Astrocyte (in vitro differentiated cells and primary cell): ENCODE measurements around the gene PCDHA5. TPM values are rescaled to one million over a fixed set of nuclear protein-coding genes. Genes with fewer than 3 reads are reported as not detected.
A peak's percentile ranks its signal among the peaks of the same experiment; 100 is the strongest.
"Not testable (repeated sequence)": the region's sequence is repeated elsewhere in the genome, so short reads cannot be mapped to it uniquely, and the experiment has no call there.

Source experiments
- DNase-seq: peaks from one replicate; pipeline ENCODE4 v3.0.0-alpha.2; 2010; ENCODE audit warnings: low read depth
- FAIRE-seq: peaks from 2 replicates; lab custom pipeline; 2011; peaks lifted over from hg19 to GRCh38; lab: Jason Lieb, UNC
- H2AFZ ChIP-seq: 2 replicates; pipeline ENCODE4 v1.6.0; 2012; ENCODE audit warnings: low read depth, low read length, inconsistent platforms
- H3K27ac ChIP-seq: 2 replicates; pipeline ENCODE4 v1.5.1; 2011; ENCODE audit warnings: low read depth, low read length, inconsistent platforms
- H3K27me3 ChIP-seq: 2 replicates; pipeline ENCODE4 v1.6.0; 2011; ENCODE audit warnings: low read length, inconsistent platforms; ENCODE audit not compliant: insufficient read depth
- H3K36me3 ChIP-seq: 2 replicates; pipeline ENCODE4 v1.5.1; 2011; ENCODE audit warnings: low read length, inconsistent platforms; ENCODE audit not compliant: insufficient read depth
- H3K4me1 ChIP-seq: 2 replicates; pipeline ENCODE4 v1.5.1; 2011; ENCODE audit warnings: low read length, inconsistent platforms; ENCODE audit not compliant: insufficient read depth
- H3K4me2 ChIP-seq: 2 replicates; pipeline ENCODE4 v1.6.0; 2012; ENCODE audit warnings: low read length, inconsistent platforms
- H3K4me3 ChIP-seq: 2 replicates; pipeline ENCODE4 v1.5.1; 2011; ENCODE audit warnings: low read depth, mild to moderate bottlenecking, low read length, inconsistent platforms; ENCODE audit not compliant: insufficient read depth
- H3K79me2 ChIP-seq: 2 replicates; pipeline ENCODE4 v1.6.0; 2012; ENCODE audit warnings: mild to moderate bottlenecking, low read length, inconsistent platforms; ENCODE audit not compliant: insufficient read depth
- H3K9ac ChIP-seq: 2 replicates; pipeline ENCODE4 v1.6.0; 2012; ENCODE audit warnings: mild to moderate bottlenecking, low read length, inconsistent platforms
- H3K9me3 ChIP-seq: 2 replicates; pipeline ENCODE4 v1.5.1; 2012; ENCODE audit warnings: low read depth, mild to moderate bottlenecking, low read length, inconsistent platforms; ENCODE audit not compliant: insufficient read depth
- H4K20me1 ChIP-seq: 2 replicates; pipeline ENCODE4 v1.6.0; 2012; ENCODE audit warnings: low read length, inconsistent platforms; ENCODE audit not compliant: insufficient read depth
- H3K27ac Mint-ChIP-seq: one replicate; pipeline ENCODE4 v1.8.0; 2021; ENCODE audit warnings: mild to moderate bottlenecking, mixed read lengths; ENCODE audit not compliant: unreplicated experiment
- H3K27me3 Mint-ChIP-seq: one replicate; pipeline ENCODE4 v1.8.0; 2021; ENCODE audit warnings: low read depth, mixed read lengths; ENCODE audit not compliant: unreplicated experiment
- H3K36me3 Mint-ChIP-seq: one replicate; pipeline ENCODE4 v1.8.0; 2021; ENCODE audit warnings: low read depth, mixed read lengths; ENCODE audit not compliant: unreplicated experiment
- H3K4me1 Mint-ChIP-seq: one replicate; pipeline ENCODE4 v1.8.0; 2021; ENCODE audit warnings: low read depth, mixed read lengths; ENCODE audit not compliant: unreplicated experiment
- H3K4me3 Mint-ChIP-seq: one replicate; pipeline ENCODE4 v1.8.0; 2021; ENCODE audit warnings: mild to moderate bottlenecking, moderate library complexity, mixed read lengths; ENCODE audit not compliant: unreplicated experiment
- H3K9me3 Mint-ChIP-seq: one replicate; pipeline ENCODE4 v1.8.0; 2021; ENCODE audit warnings: mild to moderate bottlenecking, mixed read lengths; ENCODE audit not compliant: unreplicated experiment
- EZH2 ChIP-seq: IDR thresholded peaks from 2 replicates; pipeline ENCODE4 v1.6.1; 2012; ENCODE audit warnings: mild to moderate bottlenecking, low read length, inconsistent platforms; ENCODE audit not compliant: insufficient read depth
- total RNA-seq: library from RNA; stranded (reverse); gene quantifications from 2 replicates; pipeline ENCODE4 v1.2.1, GENCODE V29; 2021
- TF ChIP-seq, protein P1 (sequence below): IDR thresholded peaks from 2 replicates; pipeline ENCODE4 v1.5.1; 2011; ENCODE audit warnings: low read depth, mild to moderate bottlenecking, inconsistent platforms, low read length, moderate library complexity; ENCODE audit not compliant: insufficient read depth

The PCDHA5 gene
- total RNA-seq, 1 donor from 2014 or later: 1.7 TPM

DNA sequence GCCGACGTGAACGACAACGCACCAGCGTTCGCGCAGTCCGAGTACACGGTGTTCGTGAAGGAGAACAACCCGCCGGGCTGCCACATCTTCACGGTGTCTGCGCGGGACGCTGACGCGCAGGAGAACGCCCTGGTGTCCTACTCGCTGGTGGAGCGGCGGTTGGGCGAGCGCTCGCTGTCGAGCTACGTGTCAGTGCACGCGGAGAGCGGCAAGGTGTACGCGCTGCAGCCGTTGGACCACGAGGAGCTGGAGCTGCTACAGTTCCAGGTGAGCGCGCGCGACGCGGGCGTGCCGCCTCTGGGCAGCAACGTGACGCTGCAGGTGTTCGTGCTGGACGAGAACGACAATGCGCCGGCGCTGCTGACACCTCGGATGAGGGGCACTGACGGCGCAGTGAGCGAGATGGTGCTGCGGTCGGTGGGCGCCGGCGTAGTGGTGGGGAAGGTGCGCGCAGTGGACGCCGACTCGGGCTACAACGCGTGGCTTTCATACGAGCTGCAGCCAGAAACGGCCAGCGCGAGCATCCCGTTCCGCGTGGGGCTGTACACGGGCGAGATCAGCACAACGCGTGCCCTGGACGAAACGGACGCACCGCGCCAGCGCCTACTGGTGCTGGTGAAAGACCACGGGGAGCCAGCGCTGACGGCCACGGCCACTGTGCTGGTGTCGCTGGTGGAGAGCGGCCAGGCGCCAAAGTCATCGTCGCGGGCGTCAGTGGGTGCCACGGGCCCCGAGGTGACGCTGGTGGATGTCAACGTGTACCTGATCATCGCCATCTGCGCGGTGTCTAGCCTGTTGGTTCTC lies 28.6 kb downstream of the PCDHA5 start:
- not testable (repeated sequence) for H3K4me3 ChIP-seq, FAIRE-seq, H3K79me2 ChIP-seq, H3K27ac Mint-ChIP-seq, H3K27ac ChIP-seq, H2AFZ ChIP-seq, H3K4me3 Mint-ChIP-seq, H3K4me1 Mint-ChIP-seq, H3K36me3 ChIP-seq, H3K27me3 Mint-ChIP-seq, H3K9me3 ChIP-seq, H3K9me3 Mint-ChIP-seq, H3K4me2 ChIP-seq, H3K27me3 ChIP-seq, H3K4me1 ChIP-seq, DNase-seq, H3K36me3 Mint-ChIP-seq, H4K20me1 ChIP-seq, H3K9ac ChIP-seq

DNA sequence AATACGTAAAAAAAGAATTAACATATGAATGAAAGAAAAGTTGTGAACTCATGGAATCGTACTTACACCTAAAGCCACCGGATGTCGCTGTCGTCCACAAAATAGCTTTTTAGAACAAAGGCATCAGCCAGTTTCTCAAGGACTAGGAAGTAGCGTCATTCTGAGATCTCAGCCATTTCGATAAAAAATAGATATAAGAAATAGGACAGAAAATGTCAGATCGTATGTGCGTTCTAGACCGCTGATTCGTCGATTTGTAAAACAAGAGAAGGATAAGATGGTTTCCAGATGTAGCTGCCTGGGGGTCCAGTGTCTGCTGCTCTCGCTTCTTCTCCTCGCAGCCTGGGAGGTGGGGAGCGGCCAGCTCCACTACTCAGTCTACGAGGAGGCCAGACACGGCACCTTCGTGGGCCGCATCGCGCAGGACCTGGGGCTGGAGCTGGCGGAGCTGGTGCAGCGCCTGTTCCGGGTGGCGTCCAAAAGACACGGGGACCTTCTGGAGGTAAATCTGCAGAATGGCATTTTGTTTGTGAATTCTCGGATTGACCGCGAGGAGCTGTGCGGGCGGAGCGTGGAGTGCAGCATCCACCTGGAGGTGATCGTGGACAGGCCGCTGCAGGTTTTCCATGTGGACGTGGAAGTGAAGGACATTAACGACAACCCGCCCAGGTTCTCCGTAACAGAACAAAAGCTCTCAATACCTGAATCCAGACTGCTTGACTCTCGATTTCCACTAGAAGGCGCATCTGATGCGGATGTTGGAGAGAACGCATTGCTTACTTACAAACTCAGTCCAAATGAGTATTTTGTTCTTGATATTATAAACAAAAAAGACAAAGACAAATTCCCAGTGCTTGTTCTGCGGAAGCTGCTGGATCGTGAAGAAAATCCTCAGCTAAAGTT lies 34.6 kb downstream of the PCDHA5 start, which contains the start of gene PCDHA10:
PCDHA10 (plus strand) TSS at position 126 of the 903 bp plus-strand sequence; CDS start at position 278, 152 bp downstream.
- H3K9me3 Mint-ChIP-seq: peaks cover 6% of the 10 kb centered on the region
- Histone ChIP-seq H3K4me3 (no peak within 1 kb of the TSS), H3K9ac (no peak within 1 kb of the TSS), H3K9me3 (peaks cover 19% of the 10 kb centered on the region), H2AFZ (no peak within 1 kb of the TSS), H3K79me2 (no peaks in the 10 kb centered on the region), H3K36me3 (no peaks in the 10 kb centered on the region), H3K27ac (no peak within 1 kb of the TSS), H4K20me1 (no peaks in the 10 kb centered on the region), H3K27me3 (no peaks in the 10 kb centered on the region), H3K4me1 (no peaks in the 10 kb centered on the region), H3K4me2 (no peak within 1 kb of the TSS)
- H3K27me3 Mint-ChIP-seq: no peaks in the 10 kb centered on the region
- DNase-seq (no peak), FAIRE-seq (no peak)
- TF ChIP-seq, protein P1, sequence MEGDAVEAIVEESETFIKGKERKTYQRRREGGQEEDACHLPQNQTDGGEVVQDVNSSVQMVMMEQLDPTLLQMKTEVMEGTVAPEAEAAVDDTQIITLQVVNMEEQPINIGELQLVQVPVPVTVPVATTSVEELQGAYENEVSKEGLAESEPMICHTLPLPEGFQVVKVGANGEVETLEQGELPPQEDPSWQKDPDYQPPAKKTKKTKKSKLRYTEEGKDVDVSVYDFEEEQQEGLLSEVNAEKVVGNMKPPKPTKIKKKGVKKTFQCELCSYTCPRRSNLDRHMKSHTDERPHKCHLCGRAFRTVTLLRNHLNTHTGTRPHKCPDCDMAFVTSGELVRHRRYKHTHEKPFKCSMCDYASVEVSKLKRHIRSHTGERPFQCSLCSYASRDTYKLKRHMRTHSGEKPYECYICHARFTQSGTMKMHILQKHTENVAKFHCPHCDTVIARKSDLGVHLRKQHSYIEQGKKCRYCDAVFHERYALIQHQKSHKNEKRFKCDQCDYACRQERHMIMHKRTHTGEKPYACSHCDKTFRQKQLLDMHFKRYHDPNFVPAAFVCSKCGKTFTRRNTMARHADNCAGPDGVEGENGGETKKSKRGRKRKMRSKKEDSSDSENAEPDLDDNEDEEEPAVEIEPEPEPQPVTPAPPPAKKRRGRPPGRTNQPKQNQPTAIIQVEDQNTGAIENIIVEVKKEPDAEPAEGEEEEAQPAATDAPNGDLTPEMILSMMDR: no peak
- peak within 1 kb of the TSS; percentile 79 for H3K27ac Mint-ChIP-seq
- peaks cover 3% of the 10 kb centered on the region for H3K4me1 Mint-ChIP-seq
- H3K36me3 Mint-ChIP-seq: peaks cover 17% of the 10 kb centered on the region
- peak within 1 kb of the TSS; percentile 88 for H3K4me3 Mint-ChIP-seq

DNA sequence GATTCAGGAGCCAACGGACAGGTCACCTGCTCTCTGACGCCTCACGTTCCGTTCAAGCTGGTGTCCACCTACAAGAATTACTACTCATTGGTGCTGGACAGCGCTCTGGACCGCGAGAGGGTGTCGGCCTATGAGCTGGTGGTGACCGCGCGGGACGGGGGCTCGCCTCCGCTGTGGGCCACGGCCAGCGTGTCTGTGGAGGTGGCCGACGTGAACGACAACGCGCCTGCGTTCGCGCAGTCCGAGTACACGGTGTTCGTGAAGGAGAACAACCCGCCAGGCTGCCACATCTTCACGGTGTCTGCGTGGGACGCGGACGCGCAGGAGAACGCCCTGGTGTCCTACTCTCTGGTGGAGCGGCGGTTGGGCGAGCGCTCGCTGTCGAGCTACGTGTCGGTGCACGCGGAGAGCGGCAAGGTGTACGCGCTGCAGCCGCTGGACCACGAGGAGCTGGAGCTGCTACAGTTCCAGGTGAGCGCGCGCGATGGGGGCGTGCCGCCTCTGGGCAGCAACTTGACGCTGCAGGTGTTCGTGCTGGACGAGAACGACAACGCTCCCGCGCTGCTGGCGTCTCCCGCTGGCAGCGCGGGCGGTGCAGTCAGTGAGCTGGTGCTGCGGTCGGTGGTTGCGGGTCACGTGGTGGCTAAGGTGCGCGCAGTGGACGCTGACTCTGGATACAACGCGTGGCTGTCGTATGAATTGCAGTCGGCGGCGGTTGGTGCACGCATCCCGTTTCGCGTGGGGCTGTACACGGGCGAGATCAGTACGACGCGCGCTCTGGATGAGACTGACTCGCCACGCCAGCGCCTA lies 36.0 kb downstream of the PCDHA5 start:
- no peaks in the 10 kb centered on the region for H3K27me3 ChIP-seq
- H3K27me3 Mint-ChIP-seq: no peaks in the 10 kb centered on the region
- H3K9me3 Mint-ChIP-seq: peaks cover 17% of the 10 kb centered on the region
- peaks cover 29% of the 10 kb centered on the region for H3K9me3 ChIP-seq
- H3K27ac Mint-ChIP-seq: no peak overlapping the region
- H3K79me2 ChIP-seq: no peaks in the 10 kb centered on the region
- TF ChIP-seq, protein P1: no peak
- no peak for TF ChIP-seq EZH2
- H2AFZ ChIP-seq: no peak overlapping the region
- no peak for FAIRE-seq
- peak overlapping the region; percentile 88 for H3K4me3 Mint-ChIP-seq
- peaks cover 31% of the 10 kb centered on the region for H3K36me3 Mint-ChIP-seq
- H3K4me1 ChIP-seq: no peaks in the 10 kb centered on the region
- H3K27ac ChIP-seq: no peak overlapping the region
- no peaks in the 10 kb centered on the region for H3K36me3 ChIP-seq
- no peak for DNase-seq
- no peak overlapping the region for H3K4me2 ChIP-seq
- no peak overlapping the region for H3K4me3 ChIP-seq
- H3K9ac ChIP-seq: no peak overlapping the region
- peaks cover 3% of the 10 kb centered on the region for H3K4me1 Mint-ChIP-seq
- H4K20me1 ChIP-seq: no peaks in the 10 kb centered on the region
